Measurements from ENCODE around the gene RASSF1. TPM values are rescaled to one million over a fixed set of nuclear protein-coding genes. Genes with fewer than 3 reads are reported as not detected.

Gene RASSF1
- total and polyA plus RNA-seq, 2 of the 13 experiments (the other 11 are each of a cell fraction or from before 2014, with no cell fraction given), result 10.2 to 27.5 TPM

DNA sequence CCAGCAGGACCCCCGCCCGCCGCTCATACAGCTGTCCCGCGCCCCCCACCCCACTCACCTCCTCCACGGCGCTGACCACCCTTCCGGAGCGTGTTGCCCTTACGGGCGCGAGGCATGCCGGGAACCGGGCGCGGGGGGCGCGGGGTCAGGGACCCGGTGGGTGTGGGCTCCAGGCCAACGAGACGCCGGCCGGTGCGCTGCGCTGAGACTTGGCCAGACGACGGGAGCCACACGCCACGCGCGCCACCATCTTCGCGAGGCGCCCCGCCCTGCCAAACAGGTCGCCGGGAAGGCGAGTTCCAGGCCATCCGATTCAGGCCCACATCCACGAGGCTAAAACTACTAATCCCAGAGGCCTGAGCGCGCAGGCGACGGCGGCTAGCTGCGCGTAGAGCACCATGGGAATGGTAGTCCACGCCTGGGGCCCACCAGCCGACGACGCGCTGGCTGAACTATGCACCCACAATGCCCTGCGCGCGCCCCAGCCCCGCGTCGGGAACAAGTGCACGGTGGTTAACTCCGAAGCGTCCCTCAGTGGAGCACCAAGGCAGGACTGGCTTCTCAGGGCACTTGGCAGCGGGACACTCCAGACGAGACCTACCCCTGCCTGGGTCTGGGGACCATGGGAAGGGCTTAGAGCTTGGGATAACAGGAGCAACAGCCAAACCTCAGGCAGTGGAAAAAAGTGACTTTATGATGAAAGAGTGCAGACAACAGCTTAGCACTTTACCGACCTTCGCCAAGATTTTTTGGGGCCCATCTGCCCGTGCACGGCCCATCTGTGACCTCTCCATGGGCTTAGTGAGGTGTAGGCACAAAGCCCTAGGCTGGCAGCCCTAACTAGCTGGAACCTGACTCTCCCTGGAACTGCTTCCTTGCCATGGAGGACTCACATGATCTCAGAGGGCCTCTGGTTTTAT lies 48.2 kb downstream of the RASSF1 start, which contains the start of gene IFRD2 (continued):
- no peak for TF ChIP-seq IKZF1 (IDR thresholded peaks at IDR 0.05)
- peak; percentile 94 for TF ChIP-seq YY1 (IDR thresholded peaks at IDR 0.05; ENCODE audit: insufficient read depth, insufficient replicate concordance, low read depth, low read length)
- TF ChIP-seq, protein P1, sequence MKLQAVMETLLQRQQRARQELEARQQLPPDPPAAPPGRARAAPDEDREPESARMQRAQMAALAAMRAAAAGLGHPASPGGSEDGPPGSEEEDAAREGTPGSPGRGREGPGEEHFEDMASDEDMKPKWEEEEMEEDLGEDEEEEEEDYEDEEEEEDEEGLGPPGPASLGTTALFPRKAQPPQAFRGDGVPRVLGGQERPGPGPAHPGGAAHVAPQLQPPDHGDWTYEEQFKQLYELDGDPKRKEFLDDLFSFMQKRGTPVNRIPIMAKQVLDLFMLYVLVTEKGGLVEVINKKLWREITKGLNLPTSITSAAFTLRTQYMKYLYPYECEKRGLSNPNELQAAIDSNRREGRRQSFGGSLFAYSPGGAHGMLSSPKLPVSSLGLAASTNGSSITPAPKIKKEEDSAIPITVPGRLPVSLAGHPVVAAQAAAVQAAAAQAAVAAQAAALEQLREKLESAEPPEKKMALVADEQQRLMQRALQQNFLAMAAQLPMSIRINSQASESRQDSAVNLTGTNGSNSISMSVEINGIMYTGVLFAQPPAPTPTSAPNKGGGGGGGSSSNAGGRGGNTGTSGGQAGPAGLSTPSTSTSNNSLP (IDR thresholded peaks at IDR 0.05; ENCODE audit: low read depth, low read length), result 0 out of 2 replicates have a peak, but pooled peaks have one; percentile 18
- peak; percentile 74; the same call in 1 of the 2 replicates for TF ChIP-seq ZNF350 (CRISPR knock-in tag; IDR thresholded peaks at IDR 0.05; ENCODE audit: borderline replicate concordance, low read depth)
- no peak for TF ChIP-seq ZNF569 (CRISPR knock-in tag; IDR thresholded peaks at IDR 0.05; ENCODE audit: borderline replicate concordance)
- TF ChIP-seq ZNF256 (CRISPR knock-in tag; conservative IDR thresholded peaks at IDR 0.05), result no peak
- peak; percentile 64 for TF ChIP-seq PHF8 (CRISPR knock-in tag; IDR thresholded peaks at IDR 0.05)
- peak; percentile 66; the same call in 1 of the 2 replicates for TF ChIP-seq ZNF552 (CRISPR knock-in tag; IDR thresholded peaks at IDR 0.05; ENCODE audit: borderline replicate concordance)
- no peak for TF ChIP-seq ZNF33B (CRISPR knock-in tag; IDR thresholded peaks at IDR 0.05)
- TF ChIP-seq CREM (IDR thresholded peaks at IDR 0.05), result peak; percentile 100
- TF ChIP-seq CREM (CRISPR knock-in tag; IDR thresholded peaks at IDR 0.05), result peak; percentile 65
- TF ChIP-seq PAWR (CRISPR knock-in tag; IDR thresholded peaks at IDR 0.05; ENCODE audit: borderline replicate concordance), result no peak
- TF ChIP-seq, protein P2, sequence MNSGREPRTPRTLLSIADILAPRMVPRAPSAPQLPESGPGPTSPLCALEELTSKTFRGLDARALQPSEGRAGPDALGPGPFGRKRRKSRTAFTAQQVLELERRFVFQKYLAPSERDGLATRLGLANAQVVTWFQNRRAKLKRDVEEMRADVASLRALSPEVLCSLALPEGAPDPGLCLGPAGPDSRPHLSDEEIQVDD (CRISPR knock-in tag; IDR thresholded peaks at IDR 0.05; ENCODE audit: borderline replicate concordance), result no peak
- peak; percentile 60; the same call in 1 of the 2 replicates for TF ChIP-seq ZC3H13 (CRISPR knock-in tag; IDR thresholded peaks at IDR 0.05)
- no peak for TF ChIP-seq AGO2 (optimal IDR thresholded peaks at IDR 0.05; ENCODE audit: low read depth, low read length)
- TF ChIP-seq ZNF549 (CRISPR knock-in tag; IDR thresholded peaks at IDR 0.05), result no peak
- TF ChIP-seq ZNF333 (CRISPR knock-in tag; IDR thresholded peaks at IDR 0.05; ENCODE audit: borderline replicate concordance), result 0 out of 2 replicates have a peak, but pooled peaks have one; percentile 74
- peak; percentile 86 for TF ChIP-seq ZSCAN31 (CRISPR knock-in tag; IDR thresholded peaks at IDR 0.05; ENCODE audit: low read depth)
- peak; percentile 12; the same call in 1 of the 2 replicates for TF ChIP-seq ISX (CRISPR knock-in tag; conservative IDR thresholded peaks at IDR 0.05)
- no peak for TF ChIP-seq HOXD1 (CRISPR knock-in tag; IDR thresholded peaks at IDR 0.05)
- TF ChIP-seq SIX1 (CRISPR knock-in tag; IDR thresholded peaks at IDR 0.05; ENCODE audit: borderline replicate concordance), result no peak
- TF ChIP-seq, protein P3, sequence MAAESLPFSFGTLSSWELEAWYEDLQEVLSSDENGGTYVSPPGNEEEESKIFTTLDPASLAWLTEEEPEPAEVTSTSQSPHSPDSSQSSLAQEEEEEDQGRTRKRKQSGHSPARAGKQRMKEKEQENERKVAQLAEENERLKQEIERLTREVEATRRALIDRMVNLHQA (CRISPR knock-in tag; IDR thresholded peaks at IDR 0.05), result no peak
- peak; percentile 52; the same call in 1 of the 2 replicates for TF ChIP-seq KMT2A (CRISPR knock-in tag; IDR thresholded peaks at IDR 0.05)
- TF ChIP-seq ZNF598 (CRISPR knock-in tag; IDR thresholded peaks at IDR 0.05; ENCODE audit: borderline replicate concordance), result 0 out of 2 replicates have a peak, but pooled peaks have one; percentile 22
- no peak for TF ChIP-seq ZNF746 (CRISPR knock-in tag; IDR thresholded peaks at IDR 0.05)
- peak; percentile 72; the same call in 1 of the 2 replicates for TF ChIP-seq KDM3A (CRISPR knock-in tag; IDR thresholded peaks at IDR 0.05; ENCODE audit: low read depth)
- peak; percentile 71 for TF ChIP-seq ESRRA (CRISPR knock-in tag; IDR thresholded peaks at IDR 0.05; ENCODE audit: low read depth)
- no peak for TF ChIP-seq PLRG1 (conservative IDR thresholded peaks at IDR 0.05)
- TF ChIP-seq ZNF788 (CRISPR knock-in tag; IDR thresholded peaks at IDR 0.05; ENCODE audit: borderline replicate concordance), result peak; percentile 95; the same call in 1 of the 2 replicates
